Measurements from ENCODE around the gene CYGB. TPM values are rescaled to one million over a fixed set of nuclear protein-coding genes. Genes with fewer than 3 reads are reported as not detected.
"Not testable (repeated sequence)": the region's sequence is repeated elsewhere in the genome, so short reads cannot be mapped to it uniquely, and the experiment has no call there.

Gene CYGB
- total and polyA plus RNA-seq, 4 donors, result 0.83 to 7.8 (median 1.4) TPM

GRCh38 chr17:76511668-76512365 lies 25.7 kb downstream of the CYGB start:
- TF ChIP-seq YY1 (IDR thresholded peaks at IDR 0.05) (no peak), ZBTB33 (IDR thresholded peaks at IDR 0.05) (no peak)
- TF ChIP-seq, protein P1, sequence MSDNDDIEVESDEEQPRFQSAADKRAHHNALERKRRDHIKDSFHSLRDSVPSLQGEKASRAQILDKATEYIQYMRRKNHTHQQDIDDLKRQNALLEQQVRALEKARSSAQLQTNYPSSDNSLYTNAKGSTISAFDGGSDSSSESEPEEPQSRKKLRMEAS (IDR thresholded peaks at IDR 0.05), result no peak
- no peaks in the 10 kb centered on the region for H3K27me3 ChIP-seq (ENCODE audit: control insufficient read depth in 4 of 4, insufficient read depth in 4 of 4, low read length in 3 of 4)
- 83% methylated on average over 13 of the region's 13 CpGs for WGBS
- no peaks in the 10 kb centered on the region for H3K9me3 ChIP-seq (ENCODE audit: control insufficient read depth in 4 of 4, low read length in 3 of 4)
- H3K27ac ChIP-seq (ENCODE audit: low read depth in 1 of 2, low read length in 2 of 2), result no peak overlapping the region
- H3K9ac ChIP-seq (ENCODE audit: low read depth in 1 of 2, low read length in 2 of 2), result no peak overlapping the region
- H3K4me3 ChIP-seq (ENCODE audit: low read depth in 1 of 3, low read length in 3 of 3), result no peak overlapping the region
- no peaks in the 10 kb centered on the region for H3K4me1 ChIP-seq (ENCODE audit: control insufficient read depth in 4 of 4, insufficient read depth in 4 of 4, low read length in 3 of 4)
- no peaks in the 10 kb centered on the region for H3K36me3 ChIP-seq (ENCODE audit: control insufficient read depth in 4 of 4, insufficient read depth in 3 of 4, low read depth in 1 of 4, low read length in 3 of 4)
- no peak for DNase-seq (ENCODE audit: low spot score)

DNA sequence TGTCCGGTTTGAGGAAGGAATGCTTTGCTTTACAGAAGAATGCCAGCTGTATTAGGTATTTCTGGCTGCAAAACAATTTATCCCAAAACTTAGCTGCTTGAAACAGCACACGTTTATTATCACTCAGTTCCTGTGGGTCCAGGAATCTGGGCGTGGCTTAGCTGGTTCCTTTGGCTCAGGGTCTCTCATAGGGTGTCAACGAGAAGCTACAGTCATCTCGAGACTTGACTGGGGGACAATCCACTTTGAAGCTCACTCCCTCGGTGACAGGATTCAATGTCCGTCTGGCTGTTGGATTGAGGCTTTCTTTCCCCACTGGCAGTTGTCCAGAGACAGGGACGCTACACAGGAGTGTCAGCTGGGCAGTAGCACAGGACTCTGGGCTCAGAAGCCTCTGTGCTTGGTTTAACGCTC lies 26.7 kb downstream of the CYGB start:
- DNase-seq (ENCODE audit: low spot score), result no peak
- H3K4me1 ChIP-seq (ENCODE audit: control insufficient read depth in 4 of 4, insufficient read depth in 4 of 4, low read length in 3 of 4), result no peaks in the 10 kb centered on the region
- H3K27ac ChIP-seq (ENCODE audit: low read depth in 1 of 2, low read length in 2 of 2), result no peak overlapping the region

GRCh38 chr17:76508472-76509063 lies 28.9 kb downstream of the CYGB start:
- not testable (repeated sequence) for H3K4me3 ChIP-seq (ENCODE audit: low read depth in 1 of 3, low read length in 3 of 3); H3K9me3 ChIP-seq (ENCODE audit: control insufficient read depth in 4 of 4, low read length in 3 of 4); DNase-seq (ENCODE audit: low spot score); H3K27ac ChIP-seq (ENCODE audit: low read depth in 1 of 2, low read length in 2 of 2); H3K27me3 ChIP-seq (ENCODE audit: control insufficient read depth in 4 of 4, insufficient read depth in 4 of 4, low read length in 3 of 4); H3K4me1 ChIP-seq (ENCODE audit: control insufficient read depth in 4 of 4, insufficient read depth in 4 of 4, low read length in 3 of 4); H3K36me3 ChIP-seq (ENCODE audit: control insufficient read depth in 4 of 4, insufficient read depth in 3 of 4, low read depth in 1 of 4, low read length in 3 of 4); H3K9ac ChIP-seq (ENCODE audit: low read depth in 1 of 2, low read length in 2 of 2)
- 72% methylated on average over 14 of the region's 14 CpGs for WGBS

More for the DNA sequence above, 26.7 kb downstream of the CYGB start:
- Histone ChIP-seq H3K9me3 (ENCODE audit: control insufficient read depth in 4 of 4, low read length in 3 of 4) (no peaks in the 10 kb centered on the region), H3K9ac (ENCODE audit: low read depth in 1 of 2, low read length in 2 of 2) (no peak overlapping the region), H3K36me3 (ENCODE audit: control insufficient read depth in 4 of 4, insufficient read depth in 3 of 4, low read depth in 1 of 4, low read length in 3 of 4) (no peaks in the 10 kb centered on the region), H3K27me3 (ENCODE audit: control insufficient read depth in 4 of 4, insufficient read depth in 4 of 4, low read length in 3 of 4) (no peaks in the 10 kb centered on the region), H3K4me3 (ENCODE audit: low read depth in 1 of 3, low read length in 3 of 3) (no peak overlapping the region)
- 33% methylated on average over 9 of the region's 9 CpGs for WGBS
- TF ChIP-seq RXRA (IDR thresholded peaks at IDR 0.05) (no peak), FOXA2 (IDR thresholded peaks at IDR 0.05) (no peak), HNF4G (IDR thresholded peaks at IDR 0.05) (no peak), TAF1 (conservative IDR thresholded peaks at IDR 0.05) (no peak), ZBTB33 (IDR thresholded peaks at IDR 0.05) (no peak), JUND (IDR thresholded peaks at IDR 0.05) (no peak), NR2F2 (IDR thresholded peaks at IDR 0.05) (no peak)
- TF ChIP-seq, protein P2, sequence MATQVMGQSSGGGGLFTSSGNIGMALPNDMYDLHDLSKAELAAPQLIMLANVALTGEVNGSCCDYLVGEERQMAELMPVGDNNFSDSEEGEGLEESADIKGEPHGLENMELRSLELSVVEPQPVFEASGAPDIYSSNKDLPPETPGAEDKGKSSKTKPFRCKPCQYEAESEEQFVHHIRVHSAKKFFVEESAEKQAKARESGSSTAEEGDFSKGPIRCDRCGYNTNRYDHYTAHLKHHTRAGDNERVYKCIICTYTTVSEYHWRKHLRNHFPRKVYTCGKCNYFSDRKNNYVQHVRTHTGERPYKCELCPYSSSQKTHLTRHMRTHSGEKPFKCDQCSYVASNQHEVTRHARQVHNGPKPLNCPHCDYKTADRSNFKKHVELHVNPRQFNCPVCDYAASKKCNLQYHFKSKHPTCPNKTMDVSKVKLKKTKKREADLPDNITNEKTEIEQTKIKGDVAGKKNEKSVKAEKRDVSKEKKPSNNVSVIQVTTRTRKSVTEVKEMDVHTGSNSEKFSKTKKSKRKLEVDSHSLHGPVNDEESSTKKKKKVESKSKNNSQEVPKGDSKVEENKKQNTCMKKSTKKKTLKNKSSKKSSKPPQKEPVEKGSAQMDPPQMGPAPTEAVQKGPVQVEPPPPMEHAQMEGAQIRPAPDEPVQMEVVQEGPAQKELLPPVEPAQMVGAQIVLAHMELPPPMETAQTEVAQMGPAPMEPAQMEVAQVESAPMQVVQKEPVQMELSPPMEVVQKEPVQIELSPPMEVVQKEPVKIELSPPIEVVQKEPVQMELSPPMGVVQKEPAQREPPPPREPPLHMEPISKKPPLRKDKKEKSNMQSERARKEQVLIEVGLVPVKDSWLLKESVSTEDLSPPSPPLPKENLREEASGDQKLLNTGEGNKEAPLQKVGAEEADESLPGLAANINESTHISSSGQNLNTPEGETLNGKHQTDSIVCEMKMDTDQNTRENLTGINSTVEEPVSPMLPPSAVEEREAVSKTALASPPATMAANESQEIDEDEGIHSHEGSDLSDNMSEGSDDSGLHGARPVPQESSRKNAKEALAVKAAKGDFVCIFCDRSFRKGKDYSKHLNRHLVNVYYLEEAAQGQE (IDR thresholded peaks at IDR 0.05), result no peak
